Measurements from ENCODE around the gene ACBD5.

The ACBD5 gene

DNA sequence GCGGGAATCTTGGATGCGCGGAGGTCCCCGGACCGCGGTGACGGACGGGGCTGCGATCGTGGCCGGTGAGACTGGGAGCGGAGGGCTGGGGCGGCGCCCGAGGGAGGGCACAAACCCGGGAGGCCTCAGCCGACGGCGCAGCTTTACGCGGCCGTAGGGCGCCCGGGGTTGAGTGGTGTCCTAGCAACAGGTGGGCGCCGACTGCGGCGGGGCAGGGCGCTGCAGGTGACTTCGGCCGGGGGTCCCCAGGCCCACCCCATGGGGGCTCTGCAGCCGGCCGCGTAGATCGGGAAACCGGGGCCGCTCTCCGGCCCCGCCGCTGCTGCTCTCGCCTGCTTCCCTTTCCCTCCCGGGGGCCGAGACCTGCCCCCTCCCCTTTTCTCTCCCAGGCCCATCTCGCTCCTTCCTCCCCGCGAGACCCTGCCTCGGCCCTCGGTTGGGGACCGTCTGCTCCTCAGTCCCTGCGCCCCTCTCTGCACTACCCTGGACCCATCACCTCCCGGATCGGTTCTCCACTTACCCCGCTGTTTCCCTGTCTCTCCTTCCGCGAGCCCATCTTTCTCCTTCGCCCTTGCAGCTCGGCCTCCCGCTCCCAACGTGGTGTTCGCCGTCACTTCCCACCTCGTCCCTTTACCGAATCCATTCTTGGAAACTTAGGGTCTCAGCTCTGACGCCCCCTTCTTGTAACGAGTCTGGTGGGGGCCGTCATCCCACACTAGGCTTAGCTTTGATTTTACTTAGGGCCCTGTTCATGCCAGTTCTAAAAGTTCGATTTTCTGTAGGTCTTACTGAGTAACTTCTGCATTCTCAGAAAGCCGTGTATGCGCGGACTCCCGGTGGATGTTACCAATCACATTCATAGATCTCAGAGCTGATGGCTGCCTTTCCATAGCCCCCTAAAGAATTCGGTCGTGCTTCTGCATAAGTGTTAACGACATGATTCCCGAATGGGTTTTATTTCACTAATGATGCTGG, 18.5 kb upstream of the ACBD5 start:
- Histone ChIP-seq H3K4me1 (ENCODE audit: control insufficient read depth, insufficient read depth, low read length) (no peaks in the 10 kb centered on the region), H3K9me3 (ENCODE audit: control insufficient read depth, insufficient read depth, low read depth, low read length) (no peaks in the 10 kb centered on the region), H3K27ac (ENCODE audit: extremely low read depth, low read depth, low read length) (no peak overlapping the region; the same call in 1 of the 2 replicates), H3K36me3 (ENCODE audit: control insufficient read depth in 2 of 2, insufficient read depth in 1 of 2, low read length in 2 of 2) (no peaks in the 10 kb centered on the region), H3K4me3 (ENCODE audit: low read depth, low read length) (peak overlapping the region; percentile 20)
- ChIA-PET CTCF (no interaction called here), POLR2A (no interaction called here)
- TF ChIP-seq TRIM28 (IDR thresholded peaks at IDR 0.05; ENCODE audit: borderline replicate concordance, low read length) (no peak), ZNF202 (tag by site-specific recombination; IDR thresholded peaks at IDR 0.05; ENCODE audit: borderline replicate concordance) (0 out of 2 replicates have a peak, but pooled peaks have one; percentile 62), ZNF596 (tag by site-specific recombination; IDR thresholded peaks at IDR 0.05) (no peak), WT1 (tag by site-specific recombination; IDR thresholded peaks at IDR 0.05) (no peak), ZNF76 (tag by site-specific recombination; IDR thresholded peaks at IDR 0.05; ENCODE audit: borderline replicate concordance, low read depth) (no peak), ZNF433 (tag by site-specific recombination; IDR thresholded peaks at IDR 0.05; ENCODE audit: low read depth) (no peak)
- TF ChIP-seq, protein P1, sequence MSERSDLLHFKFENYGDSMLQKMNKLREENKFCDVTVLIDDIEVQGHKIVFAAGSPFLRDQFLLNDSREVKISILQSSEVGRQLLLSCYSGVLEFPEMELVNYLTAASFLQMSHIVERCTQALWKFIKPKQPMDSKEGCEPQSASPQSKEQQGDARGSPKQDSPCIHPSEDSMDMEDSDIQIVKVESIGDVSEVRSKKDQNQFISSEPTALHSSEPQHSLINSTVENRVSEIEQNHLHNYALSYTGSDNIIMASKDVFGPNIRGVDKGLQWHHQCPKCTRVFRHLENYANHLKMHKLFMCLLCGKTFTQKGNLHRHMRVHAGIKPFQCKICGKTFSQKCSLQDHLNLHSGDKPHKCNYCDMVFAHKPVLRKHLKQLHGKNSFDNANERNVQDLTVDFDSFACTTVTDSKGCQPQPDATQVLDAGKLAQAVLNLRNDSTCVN (tag by site-specific recombination; optimal IDR thresholded peaks at IDR 0.05), result no peak

DNA sequence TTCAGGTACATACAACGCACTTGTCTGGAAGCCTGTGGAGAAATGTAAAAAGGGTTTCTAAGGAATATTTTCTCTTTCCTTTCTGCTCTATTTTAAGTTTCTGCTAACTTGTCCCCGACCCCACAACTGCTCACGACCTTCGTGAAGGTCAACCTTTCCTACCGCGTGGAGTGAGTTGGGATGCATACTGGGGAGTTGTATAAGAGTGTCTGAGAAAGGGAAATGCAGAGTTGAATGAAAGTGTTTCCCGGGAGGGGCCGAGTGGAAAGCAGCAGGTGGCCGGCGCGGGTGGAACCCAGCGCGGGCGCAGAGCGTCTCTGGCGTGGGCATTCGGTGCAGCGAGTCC, 17.9 kb upstream of the ACBD5 start:
- H3K4me1 ChIP-seq (ENCODE audit: control insufficient read depth, insufficient read depth, low read length), result no peaks in the 10 kb centered on the region
- ChIA-PET POLR2A (no interaction called here), CTCF (no interaction called here)
- TF ChIP-seq PBX3 (CRISPR knock-in tag; IDR thresholded peaks at IDR 0.05) (no peak), ZBTB20 (tag by site-specific recombination; IDR thresholded peaks at IDR 0.05) (no peak), ZFP41 (tag by site-specific recombination; IDR thresholded peaks at IDR 0.05; ENCODE audit: borderline replicate concordance) (no peak), ZNF239 (tag by site-specific recombination; IDR thresholded peaks at IDR 0.05) (no peak), IKZF3 (tag by site-specific recombination; IDR thresholded peaks at IDR 0.05) (no peak), ZBTB1 (tag by site-specific recombination; IDR thresholded peaks at IDR 0.05) (no peak)
- no peaks in the 10 kb centered on the region for H3K9me3 ChIP-seq (ENCODE audit: control insufficient read depth, insufficient read depth, low read depth, low read length)
- H3K27ac ChIP-seq (ENCODE audit: extremely low read depth, low read depth, low read length), result no peak overlapping the region; the same call in 1 of the 2 replicates
- H3K36me3 ChIP-seq (ENCODE audit: control insufficient read depth in 2 of 2, insufficient read depth in 1 of 2, low read length in 2 of 2), result no peaks in the 10 kb centered on the region
- peak overlapping the region; percentile 20 for H3K4me3 ChIP-seq (ENCODE audit: low read depth, low read length)

GRCh38 chr10:27256299-27257189, 15.9 kb upstream of the ACBD5 start:
- Histone ChIP-seq H3K4me1 (ENCODE audit: control insufficient read depth, insufficient read depth, low read length) (no peaks in the 10 kb centered on the region), H3K27ac (ENCODE audit: extremely low read depth, low read depth, low read length) (no peak overlapping the region), H3K9me3 (ENCODE audit: control insufficient read depth, insufficient read depth, low read depth, low read length) (no peaks in the 10 kb centered on the region), H3K4me3 (ENCODE audit: low read depth, low read length) (no peak overlapping the region), H3K36me3 (ENCODE audit: control insufficient read depth in 2 of 2, insufficient read depth in 1 of 2, low read length in 2 of 2) (no peaks in the 10 kb centered on the region)
- no peak for TF ChIP-seq RBAK (tag by site-specific recombination; IDR thresholded peaks at IDR 0.05)
- TF ChIP-seq MZF1 (tag by site-specific recombination; IDR thresholded peaks at IDR 0.05; ENCODE audit: borderline replicate concordance), result no peak
- TF ChIP-seq GLIS2 (tag by site-specific recombination; IDR thresholded peaks at IDR 0.05), result no peak
- no peak for TF ChIP-seq ZSCAN4 (tag by site-specific recombination; IDR thresholded peaks at IDR 0.05)
- no peak for TF ChIP-seq ZNF341 (tag by site-specific recombination; IDR thresholded peaks at IDR 0.05; ENCODE audit: low read depth)
- POLR2A ChIA-PET, result interaction anchor here (0.7 kb wide), 1 partner anchor 19 kb away, joined by 3 read pairs; no protein-coding TSS in a partner anchor
- CTCF ChIA-PET, result interaction anchor here (0.6 kb wide), 1 partner anchor 102 kb away, joined by 5 read pairs; the partner anchor contains the start of gene YME1L1
